Hepatocyte (in vitro differentiated cells): Measurements from ENCODE around the gene CUX1.

Experiments used
- EZH2phosphoT487 ChIP-seq: fragments of 200-600 bp; sonication (generic); IDR thresholded peaks from one replicate; pipeline ENCODE4 v1.6.1; 2018; ENCODE audit warnings: antibody characterized with exemption, mild to moderate bottlenecking, low read depth, moderate library complexity; ENCODE audit not compliant: unreplicated experiment, severe bottlenecking
- TF ChIP-seq, protein P1 (sequence below): fragments of 200-600 bp; sonication (generic); IDR thresholded peaks from 2 replicates; pipeline ENCODE4 v1.5.1; 2016; ENCODE audit warnings: antibody characterized with exemption, mild to moderate bottlenecking; ENCODE audit not compliant: poor library complexity

DNA sequence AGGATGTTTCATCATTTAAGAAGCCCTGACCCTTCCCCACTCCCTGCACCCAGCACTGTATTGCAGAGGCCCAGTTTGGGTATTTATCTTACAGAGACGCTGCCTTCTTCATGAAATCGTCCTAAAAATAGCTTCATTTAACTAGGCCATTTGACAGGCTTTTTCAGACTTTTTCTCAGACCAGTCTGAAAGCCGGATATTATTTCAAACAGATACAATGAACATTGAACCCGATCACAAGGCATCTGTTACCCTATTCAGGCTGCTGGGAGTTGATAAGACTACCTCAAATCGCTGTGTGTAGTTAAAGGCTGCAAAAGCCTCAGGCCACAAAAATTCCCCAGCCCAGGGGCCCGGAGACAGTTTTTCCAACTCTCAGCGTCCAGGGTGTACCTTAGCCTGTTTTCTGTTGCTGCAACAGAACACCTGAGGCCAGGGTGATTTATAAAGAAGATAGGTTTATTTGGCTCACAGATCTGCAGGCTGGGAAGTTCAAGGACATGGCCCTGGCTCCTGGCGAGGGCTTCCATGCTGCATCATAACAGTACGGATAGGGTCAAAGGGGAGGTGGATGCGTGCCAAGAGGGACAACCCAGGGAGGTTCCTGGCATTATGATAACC lies 338.5 kb downstream of the CUX1 start:
- TF ChIP-seq EZH2phosphoT487 = no peak
- TF ChIP-seq, protein P1, sequence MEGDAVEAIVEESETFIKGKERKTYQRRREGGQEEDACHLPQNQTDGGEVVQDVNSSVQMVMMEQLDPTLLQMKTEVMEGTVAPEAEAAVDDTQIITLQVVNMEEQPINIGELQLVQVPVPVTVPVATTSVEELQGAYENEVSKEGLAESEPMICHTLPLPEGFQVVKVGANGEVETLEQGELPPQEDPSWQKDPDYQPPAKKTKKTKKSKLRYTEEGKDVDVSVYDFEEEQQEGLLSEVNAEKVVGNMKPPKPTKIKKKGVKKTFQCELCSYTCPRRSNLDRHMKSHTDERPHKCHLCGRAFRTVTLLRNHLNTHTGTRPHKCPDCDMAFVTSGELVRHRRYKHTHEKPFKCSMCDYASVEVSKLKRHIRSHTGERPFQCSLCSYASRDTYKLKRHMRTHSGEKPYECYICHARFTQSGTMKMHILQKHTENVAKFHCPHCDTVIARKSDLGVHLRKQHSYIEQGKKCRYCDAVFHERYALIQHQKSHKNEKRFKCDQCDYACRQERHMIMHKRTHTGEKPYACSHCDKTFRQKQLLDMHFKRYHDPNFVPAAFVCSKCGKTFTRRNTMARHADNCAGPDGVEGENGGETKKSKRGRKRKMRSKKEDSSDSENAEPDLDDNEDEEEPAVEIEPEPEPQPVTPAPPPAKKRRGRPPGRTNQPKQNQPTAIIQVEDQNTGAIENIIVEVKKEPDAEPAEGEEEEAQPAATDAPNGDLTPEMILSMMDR = no peak
